ENCODE measurements around the gene RIN3. TPM values are rescaled to one million over a fixed set of nuclear protein-coding genes. Genes with fewer than 3 reads are reported as not detected.

The RIN3 gene
- total RNA-seq, 4 donors from 2014 or later = 15.4 to 53.6 (median 39.7) TPM

GRCh38 chr14:92487513-92488133, 26.0 kb upstream of the RIN3 start:
- H3K9me3 ChIP-seq = no peaks in the 10 kb centered on the region
- H3K4me1 ChIP-seq = no peaks in the 10 kb centered on the region
- no peaks in the 10 kb centered on the region for H3K27me3 ChIP-seq
- H3K27ac ChIP-seq = no peak overlapping the region
- H3K36me3 ChIP-seq = no peaks in the 10 kb centered on the region
- TF ChIP-seq POLR2A (IDR thresholded peaks at IDR 0.05) (no peak), CTCF (IDR thresholded peaks at IDR 0.05) (no peak)
- H3K4me3 ChIP-seq = no peak overlapping the region
- DNase-seq = no peak

- Histone ChIP-seq H3K4me1 (no peaks in the 10 kb centered on the region), H3K27me3 (no peaks in the 10 kb centered on the region)
- no peak for TF ChIP-seq POLR2A (IDR thresholded peaks at IDR 0.05)
- TF ChIP-seq CTCF (IDR thresholded peaks at IDR 0.05) = no peak
Measured at GRCh38 chr14:92489394-92490238, 24.0 kb upstream of the RIN3 start.

GRCh38 chr14:92490239-92490959, 23.2 kb upstream of the RIN3 start:
- no peak for TF ChIP-seq POLR2A (IDR thresholded peaks at IDR 0.05)
- no peak for TF ChIP-seq CTCF (IDR thresholded peaks at IDR 0.05)
- Histone ChIP-seq H3K27ac (no peak overlapping the region), H3K27me3 (no peaks in the 10 kb centered on the region), H3K9me3 (no peaks in the 10 kb centered on the region), H3K36me3 (no peaks in the 10 kb centered on the region), H3K4me1 (no peaks in the 10 kb centered on the region), H3K4me3 (no peak overlapping the region)
- DNase-seq = no peak

More at GRCh38 chr14:92489394-92490238, 24.0 kb upstream of the RIN3 start:
- Histone ChIP-seq H3K27ac (no peak overlapping the region), H3K36me3 (no peaks in the 10 kb centered on the region), H3K4me3 (no peak overlapping the region), H3K9me3 (no peaks in the 10 kb centered on the region)
- no peak for DNase-seq

GRCh38 chr14:92491782-92492181, 21.8 kb upstream of the RIN3 start:
- Histone ChIP-seq H3K36me3 (no peaks in the 10 kb centered on the region), H3K27me3 (no peaks in the 10 kb centered on the region), H3K9me3 (no peaks in the 10 kb centered on the region), H3K4me3 (no peak overlapping the region), H3K27ac (no peak overlapping the region), H3K4me1 (no peaks in the 10 kb centered on the region)
- DNase-seq = no peak
- TF ChIP-seq CTCF (IDR thresholded peaks at IDR 0.05) (no peak), POLR2A (IDR thresholded peaks at IDR 0.05) (no peak)

GRCh38 chr14:92492258-92492657, 21.3 kb upstream of the RIN3 start:
- Histone ChIP-seq H3K4me3 (no peak overlapping the region), H3K27ac (no peak overlapping the region), H3K4me1 (no peaks in the 10 kb centered on the region), H3K9me3 (no peaks in the 10 kb centered on the region), H3K36me3 (no peaks in the 10 kb centered on the region), H3K27me3 (no peaks in the 10 kb centered on the region)
- no peak for DNase-seq
- TF ChIP-seq POLR2A (IDR thresholded peaks at IDR 0.05) = no peak
- no peak for TF ChIP-seq CTCF (IDR thresholded peaks at IDR 0.05)

All from Peyer's patch (tissue), 4 donors.